Activated CD4-positive, alpha-beta T cell treated with anti-CD3 and anti-CD28 coated beads, Interleukin-2, amount 10 ng/mL, durations not matched to agents 7 days and 5 days (primary cell): ENCODE measurements around the gene ATP4B. TPM values are rescaled to one million over a fixed set of nuclear protein-coding genes. Genes with fewer than 3 reads are reported as not detected.
A peak's percentile ranks its signal among the peaks of the same experiment; 100 is the strongest.

Experiments used
- CTCF ChIA-PET: fragments of 350-600 bp; sonication (Branson Sonifier 250); formaldehyde crosslinking; loops from one replicate; lab custom pipeline; 2021; ENCODE audit warnings: antibody characterized with exemption; lab: Charles Lee
- POLR2A ChIA-PET: fragments of 350-600 bp; sonication (Branson Sonifier 250); formaldehyde crosslinking; loops from one replicate; lab custom pipeline; 2021; ENCODE audit warnings: antibody characterized with exemption; lab: Charles Lee
- DNase-seq: peaks from one replicate; pipeline ENCODE4 v3.0.0-alpha.2; 2020
- H3K27ac Mint-ChIP-seq: one replicate; pipeline ENCODE4 v1.8.0; 2021; ENCODE audit warnings: mild to moderate bottlenecking, moderate library complexity, mixed read lengths
- H3K27me3 Mint-ChIP-seq: one replicate; pipeline ENCODE4 v1.8.0; 2021; ENCODE audit warnings: mixed read lengths
- H3K36me3 Mint-ChIP-seq: one replicate; pipeline ENCODE4 v1.8.0; 2021; ENCODE audit warnings: low read depth, mixed read lengths
- H3K4me1 Mint-ChIP-seq: one replicate; pipeline ENCODE4 v1.8.0; 2021; ENCODE audit warnings: mixed read lengths
- H3K4me3 Mint-ChIP-seq: one replicate; pipeline ENCODE4 v1.8.0; 2021; ENCODE audit warnings: mild to moderate bottlenecking, moderate library complexity, mixed read lengths
- H3K9me3 Mint-ChIP-seq: one replicate; pipeline ENCODE4 v1.8.0; 2021; ENCODE audit warnings: mixed read lengths
- total RNA-seq, 2 experiments: library from RNA; stranded (reverse); gene quantifications; one replicate each; pipeline ENCODE4 v1.2.3, GENCODE V29; 2021

Gene ATP4B
- total RNA-seq, 2 experiments from 2014 or later = not detected

DNA sequence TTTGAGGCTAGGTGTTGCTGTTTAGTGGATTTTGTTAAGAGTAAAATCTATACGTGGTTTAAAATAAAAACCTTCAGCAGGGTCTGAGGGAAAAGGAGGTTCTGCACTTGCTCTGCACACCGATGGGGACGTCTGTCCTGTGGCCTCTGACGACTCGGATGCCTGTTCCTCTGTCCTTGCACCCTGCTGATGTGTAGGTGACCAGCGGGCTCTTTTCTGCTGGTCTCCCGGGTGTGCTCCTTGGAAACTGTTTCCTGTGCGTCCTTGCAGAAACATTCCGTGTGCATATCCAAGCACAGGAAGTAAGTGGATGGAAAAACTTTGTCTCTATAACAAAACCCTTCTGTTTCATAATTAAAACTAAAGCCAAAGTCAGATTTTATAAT is 3.8 kb downstream of the ATP4B start:
- Mint-ChIP-seq H3K9me3 (no peaks in the 10 kb centered on the region), H3K4me1 (no peaks in the 10 kb centered on the region), H3K4me3 (no peak overlapping the region), H3K27me3 (no peaks in the 10 kb centered on the region), H3K27ac (no peak overlapping the region), H3K36me3 (no peaks in the 10 kb centered on the region)
- POLR2A ChIA-PET = no interaction called here
- CTCF ChIA-PET = no interaction called here
- no peak for DNase-seq

- no peaks in the 10 kb centered on the region for H3K36me3 Mint-ChIP-seq
- H3K27ac Mint-ChIP-seq = no peak overlapping the region
- H3K4me1 Mint-ChIP-seq = no peaks in the 10 kb centered on the region
- no peak for DNase-seq
- H3K4me3 Mint-ChIP-seq = no peak overlapping the region
- H3K27me3 Mint-ChIP-seq = no peaks in the 10 kb centered on the region
- ChIA-PET POLR2A (no interaction called here), CTCF (no interaction called here)
- no peaks in the 10 kb centered on the region for H3K9me3 Mint-ChIP-seq
Observed at GRCh38 chr13:113653264-113654174, 4.5 kb downstream of the ATP4B start.

DNA sequence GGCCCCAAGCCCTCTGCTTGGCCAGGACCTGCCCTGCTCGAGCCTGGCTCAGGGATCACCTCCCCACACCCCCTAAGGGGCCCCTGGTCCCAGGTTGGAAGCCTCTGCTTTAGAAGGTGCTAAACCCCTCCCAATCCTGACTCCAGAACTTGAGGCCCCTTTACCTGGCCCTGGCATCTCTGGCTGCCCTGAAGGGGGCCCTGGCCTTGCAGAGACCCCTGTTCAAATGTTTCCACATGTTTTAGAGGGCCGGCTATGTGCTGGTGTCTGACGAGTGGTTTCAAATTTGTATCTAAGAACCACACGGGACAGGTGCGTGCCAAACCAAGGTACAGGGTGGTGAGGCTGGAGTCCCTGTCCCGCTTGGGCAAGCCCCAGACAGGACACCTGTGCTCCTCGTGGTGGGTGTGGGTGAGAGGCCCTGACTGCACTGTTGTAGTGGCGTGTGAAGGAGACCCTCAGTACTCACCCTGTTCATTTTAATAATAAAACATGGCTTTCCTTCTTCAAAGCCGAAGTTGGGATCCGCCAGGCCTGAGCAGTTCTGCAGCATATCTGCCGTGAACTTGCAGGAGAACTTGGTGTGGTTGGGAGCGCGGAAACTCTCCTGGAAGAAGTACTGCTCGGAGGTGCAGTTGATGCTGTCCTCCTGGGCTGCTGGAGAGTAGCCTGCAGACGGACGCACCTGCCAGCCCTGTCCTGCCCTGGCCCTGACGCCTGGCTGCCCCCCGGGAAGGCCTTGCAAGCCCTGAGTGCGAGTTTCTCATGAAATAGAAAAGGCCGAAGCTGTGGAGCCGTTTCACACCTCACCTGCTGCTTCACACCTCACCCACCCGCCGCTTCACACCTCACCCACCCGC is 5.4 kb downstream of the ATP4B start:
- Mint-ChIP-seq H3K36me3 (no peaks in the 10 kb centered on the region), H3K27me3 (no peaks in the 10 kb centered on the region), H3K4me3 (no peak overlapping the region), H3K4me1 (peaks cover 2% of the 10 kb centered on the region), H3K27ac (no peak overlapping the region), H3K9me3 (no peaks in the 10 kb centered on the region)
- ChIA-PET POLR2A (no interaction called here), CTCF (no interaction called here)
- DNase-seq = no peak

GRCh38 chr13:113651511-113652403 is 6.2 kb downstream of the ATP4B start:
- POLR2A ChIA-PET = no interaction called here
- DNase-seq = no peak

GRCh38 chr13:113650731-113651148 is 7.3 kb downstream of the ATP4B start:
- H3K4me3 Mint-ChIP-seq = no peak overlapping the region
- peaks cover 18% of the 10 kb centered on the region for H3K4me1 Mint-ChIP-seq
- DNase-seq = no peak
- no peaks in the 10 kb centered on the region for H3K27me3 Mint-ChIP-seq
- no peaks in the 10 kb centered on the region for H3K36me3 Mint-ChIP-seq
- ChIA-PET CTCF (no interaction called here), POLR2A (no interaction called here)
- no peaks in the 10 kb centered on the region for H3K9me3 Mint-ChIP-seq
- H3K27ac Mint-ChIP-seq = no peak overlapping the region

More at GRCh38 chr13:113651511-113652403, 6.2 kb downstream of the ATP4B start:
- CTCF ChIA-PET = no interaction called here
- Mint-ChIP-seq H3K4me3 (no peak overlapping the region), H3K27me3 (no peaks in the 10 kb centered on the region), H3K4me1 (peaks cover 9% of the 10 kb centered on the region), H3K36me3 (no peaks in the 10 kb centered on the region), H3K9me3 (no peaks in the 10 kb centered on the region), H3K27ac (no peak overlapping the region)

DNA sequence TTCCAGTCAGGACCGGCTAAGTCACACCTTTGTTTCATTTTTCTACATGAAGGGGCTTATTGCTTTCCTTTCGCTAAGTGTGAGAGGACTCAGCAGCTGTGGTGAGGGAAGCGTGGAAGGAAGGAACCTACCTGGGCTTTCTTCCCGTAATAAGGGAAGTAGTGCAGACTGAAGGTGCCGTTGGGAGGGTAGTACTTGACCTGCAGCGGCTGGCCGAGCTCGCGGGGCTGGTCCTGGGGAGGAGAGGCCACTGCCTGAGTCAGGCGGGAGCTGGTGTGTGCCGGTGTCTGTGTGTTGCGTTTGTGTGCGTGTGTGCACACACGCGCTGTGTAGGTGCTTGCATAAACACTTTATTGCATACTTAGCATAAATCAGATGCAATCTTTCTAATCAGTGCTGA is 7.7 kb downstream of the ATP4B start:
- Mint-ChIP-seq H3K27me3 (no peaks in the 10 kb centered on the region), H3K9me3 (no peaks in the 10 kb centered on the region), H3K4me3 (no peak overlapping the region), H3K27ac (no peak overlapping the region), H3K36me3 (no peaks in the 10 kb centered on the region), H3K4me1 (peaks cover 19% of the 10 kb centered on the region)
- ChIA-PET POLR2A (no interaction called here), CTCF (no interaction called here)
- no peak for DNase-seq

- Mint-ChIP-seq H3K4me3 (no peak overlapping the region), H3K4me1 (peaks cover 19% of the 10 kb centered on the region), H3K27ac (no peak overlapping the region), H3K36me3 (no peaks in the 10 kb centered on the region), H3K27me3 (no peaks in the 10 kb centered on the region), H3K9me3 (no peaks in the 10 kb centered on the region)
- ChIA-PET CTCF (no interaction called here), POLR2A (no interaction called here)
- DNase-seq = no peak
Observed at GRCh38 chr13:113649212-113649611, 8.8 kb downstream of the ATP4B start.

DNA sequence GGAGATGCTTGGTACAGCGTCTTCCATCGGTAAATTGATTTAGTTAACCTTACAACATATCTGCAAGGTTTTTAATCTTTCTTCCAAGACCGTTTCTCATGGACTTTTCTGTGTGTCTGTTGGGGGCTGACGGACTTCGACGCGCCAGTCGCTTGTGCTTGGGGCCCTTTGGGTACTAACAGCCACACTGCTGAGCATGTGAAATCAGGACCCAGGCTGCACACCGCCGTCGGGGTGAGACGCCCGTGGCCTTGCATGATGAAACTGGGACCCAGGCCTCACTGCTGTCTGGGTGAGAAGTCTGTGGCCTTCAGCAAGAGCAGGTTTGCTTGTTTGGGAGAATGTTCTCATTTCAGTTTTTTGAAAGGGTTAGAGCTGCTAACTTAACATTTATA is 9.8 kb downstream of the ATP4B start:
- Mint-ChIP-seq H3K36me3 (no peaks in the 10 kb centered on the region), H3K9me3 (no peaks in the 10 kb centered on the region), H3K27me3 (no peaks in the 10 kb centered on the region), H3K4me1 (peaks cover 19% of the 10 kb centered on the region), H3K4me3 (no peak overlapping the region), H3K27ac (no peak overlapping the region)
- CTCF ChIA-PET = no interaction called here
- POLR2A ChIA-PET = no interaction called here
- DNase-seq = no peak

- H3K9me3 Mint-ChIP-seq = no peaks in the 10 kb centered on the region
- H3K27me3 Mint-ChIP-seq = no peaks in the 10 kb centered on the region
- ChIA-PET CTCF (no interaction called here), POLR2A (no interaction called here)
- H3K27ac Mint-ChIP-seq = peak overlapping the region; percentile 19
- H3K4me1 Mint-ChIP-seq = peaks cover 19% of the 10 kb centered on the region
- no peak overlapping the region for H3K4me3 Mint-ChIP-seq
- peaks cover 4% of the 10 kb centered on the region for H3K36me3 Mint-ChIP-seq
- no peak for DNase-seq
Observed at GRCh38 chr13:113647351-113648215, 10.4 kb downstream of the ATP4B start.

DNA sequence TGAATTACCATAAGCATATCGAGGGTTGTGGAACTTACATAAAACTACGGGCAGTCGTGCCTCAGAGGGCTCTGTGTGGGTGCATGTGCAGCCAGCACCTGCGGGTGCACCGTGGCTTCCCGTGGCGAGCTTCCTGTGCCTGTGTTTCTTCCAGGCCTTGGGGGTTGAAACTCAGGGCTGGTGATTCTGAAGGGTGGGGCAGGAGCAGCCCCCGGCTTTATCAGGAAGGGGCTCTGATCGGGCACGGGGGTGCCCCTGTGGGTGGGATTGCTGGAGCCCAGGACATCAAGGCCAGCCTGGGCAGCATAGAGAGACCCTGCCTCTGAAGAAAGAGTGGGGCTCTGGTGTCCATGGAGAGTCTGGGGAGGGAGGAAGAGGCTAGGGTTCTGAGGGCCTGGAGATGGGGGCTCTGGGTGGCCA is 11.1 kb downstream of the ATP4B start:
- ChIA-PET CTCF (no interaction called here), POLR2A (no interaction called here)
- DNase-seq = no peak
- H3K4me3 Mint-ChIP-seq = no peak overlapping the region
- H3K27ac Mint-ChIP-seq = no peak overlapping the region
- peaks cover 11% of the 10 kb centered on the region for H3K36me3 Mint-ChIP-seq
- H3K27me3 Mint-ChIP-seq = no peaks in the 10 kb centered on the region
- H3K4me1 Mint-ChIP-seq = peaks cover 19% of the 10 kb centered on the region
- H3K9me3 Mint-ChIP-seq = no peaks in the 10 kb centered on the region

DNA sequence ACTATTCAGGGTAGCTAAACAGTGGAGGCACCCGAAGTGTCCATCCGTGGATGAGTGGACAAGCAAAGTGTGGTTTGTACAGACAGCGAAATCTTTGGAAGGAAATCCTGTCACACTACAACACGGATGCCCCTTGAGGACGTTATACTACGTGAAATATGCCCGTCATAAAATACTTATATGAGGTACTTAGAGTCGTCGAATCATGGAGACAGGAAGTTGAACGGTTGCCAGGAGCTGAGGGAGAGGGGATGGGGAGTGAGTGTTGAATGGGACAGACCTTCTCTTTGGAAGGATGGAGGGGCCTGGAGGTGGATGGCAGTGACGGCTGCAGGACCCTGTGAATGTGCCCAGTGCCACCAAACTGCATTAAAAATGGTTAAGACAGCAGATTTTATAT is 11.6 kb downstream of the ATP4B start:
- Mint-ChIP-seq H3K36me3 (peaks cover 15% of the 10 kb centered on the region), H3K9me3 (no peaks in the 10 kb centered on the region), H3K4me3 (no peak overlapping the region), H3K27ac (no peak overlapping the region), H3K4me1 (peaks cover 19% of the 10 kb centered on the region), H3K27me3 (no peaks in the 10 kb centered on the region)
- CTCF ChIA-PET = no interaction called here
- no peak for DNase-seq
- POLR2A ChIA-PET = no interaction called here

DNA sequence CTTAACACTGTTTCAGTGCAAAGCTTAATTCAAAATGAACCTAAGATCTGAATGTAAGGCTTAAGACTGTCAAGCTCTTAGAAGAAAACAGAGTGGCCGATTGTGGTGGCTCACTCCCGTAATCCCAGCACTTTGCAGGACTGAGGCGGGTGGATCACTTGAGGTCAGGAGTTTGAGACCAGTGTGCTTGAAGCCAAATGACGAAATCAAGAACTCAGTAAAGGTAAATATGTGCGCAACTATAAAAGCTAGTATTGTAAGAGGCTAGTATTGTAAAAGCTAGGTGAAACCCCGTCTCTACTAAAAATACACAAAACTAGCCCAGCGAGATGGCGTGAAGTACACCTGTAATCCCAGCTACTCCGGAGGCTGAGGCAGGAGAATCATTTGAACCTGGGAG is 12.7 kb downstream of the ATP4B start:
- no peak for DNase-seq
- no peaks in the 10 kb centered on the region for H3K9me3 Mint-ChIP-seq
- no peak overlapping the region for H3K4me3 Mint-ChIP-seq

More for the DNA sequence above, 12.7 kb downstream of the ATP4B start:
- no peaks in the 10 kb centered on the region for H3K27me3 Mint-ChIP-seq
- no peak overlapping the region for H3K27ac Mint-ChIP-seq
- ChIA-PET POLR2A (no interaction called here), CTCF (no interaction called here)
- peaks cover 23% of the 10 kb centered on the region for H3K36me3 Mint-ChIP-seq
- H3K4me1 Mint-ChIP-seq = peaks cover 19% of the 10 kb centered on the region
